Psoas muscle (tissue), 8 donors: ENCODE data around the gene ZNF488. TPM values are rescaled to one million over a fixed set of nuclear protein-coding genes. Genes with fewer than 3 reads are reported as not detected.
A peak's percentile ranks its signal among the peaks of the same experiment; 100 is the strongest.

ENCODE experiments used
- ATAC-seq, 4 donors: fragments of 200-7000 bp; cut with Tn5 transposase; one replicate each; pipeline ENCODE4 v1.9.1; 2020; ENCODE audit warnings: moderate library complexity in 3 of 4, mild to moderate bottlenecking in 2 of 4
- DNase-seq, 2 donors: peaks; one replicate each; pipeline ENCODE4 v3.0.0-alpha.2; 2020
- H3K27ac ChIP-seq: fragments of 200-600 bp; one replicate; pipeline ENCODE4 v1.8.0; 2022
- H3K27me3 ChIP-seq, 3 donors: fragments of 200-600 bp in 1 of 3; one replicate each; pipeline versions ENCODE4 v1.6.1 to v1.8.0; 2013 to 2022; ENCODE audit warnings: low read length in 2 of 3, mild to moderate bottlenecking in 2 of 3, moderate library complexity in 1 of 3; ENCODE audit not compliant: insufficient read depth in 3 of 3
- H3K36me3 ChIP-seq, 2 donors: fragments of 200-600 bp in 1 of 2; one replicate each; pipeline versions ENCODE4 v1.6.1 to v1.8.0; 2013 to 2022; ENCODE audit warnings: low read depth in 1 of 2, mild to moderate bottlenecking in 1 of 2, moderate library complexity in 1 of 2; ENCODE audit not compliant: insufficient read depth in 1 of 2
- H3K4me1 ChIP-seq: fragments of 200-600 bp; one replicate; pipeline ENCODE4 v1.8.0; 2022
- H3K4me3 ChIP-seq: fragments of 200-600 bp; one replicate; pipeline ENCODE4 v1.8.0; 2022; ENCODE audit warnings: mild to moderate bottlenecking
- H3K9me3 ChIP-seq: fragments of 200-600 bp; one replicate; pipeline ENCODE4 v1.8.0; 2022
- CTCF ChIP-seq: fragments of 200-600 bp; IDR thresholded peaks from one replicate; pipeline ENCODE4 v1.8.0; 2022; ENCODE audit warnings: antibody characterized with exemption
- WGBS, 3 donors: extraction: QIAGEN DNeasy Blood & Tissue Kit; methylation state at CpG; one replicate each; pipeline versions ENCODE4 v1.1.6 to v1.1.7; 2013; 5-methylcytosine and 5-hydroxymethylcytosine counted together
- intact Hi-C, 2 donors: fragments of 100-400 bp; cut with DNase I; formaldehyde crosslinking; loops; one replicate each; pipeline versions ENCODE4 v1.11.0 to v1.14.2; 2022
- polyA plus RNA-seq, 3 donors: library from polyadenylated mRNA; stranded (reverse); fragments of 200-250 nt; gene quantifications; one replicate each; pipeline ENCODE4 v1.2.3, GENCODE V29; 2013
- total RNA-seq, 4 donors: library from RNA; stranded (reverse); fragmentation: NEBNext Ultra II Directional in 2 of 4; extraction: Animal tissue kit (Norgen Biotek cat#: 25700) in 2 of 4; gene quantifications; one replicate each; pipeline versions ENCODE4 v1.2.1 to v1.2.4, GENCODE V29; 2021 to 2023
- donor health status: healthy with polysubstance abuse.
- donor health status: DM: no; HTN: no; CAD: no; lungs with moderate emphysema.
- donor health status: Bipolar disorder and iron deficiency.
- donor health status: healthy.
- donor health status: DM: yes; HTN: yes; CAD: no.
- donor health status: DM: no; HTN: no; CAD: no.
- donor health status: DM: no; HTN: no; CAD: no.
- donor health status: DM: yes; HTN: yes; CAD: no.

ZNF488 gene
- total and polyA plus RNA-seq, 7 donors = 0.03 to 0.15 (median 0.07) TPM; not detected in 2

DNA sequence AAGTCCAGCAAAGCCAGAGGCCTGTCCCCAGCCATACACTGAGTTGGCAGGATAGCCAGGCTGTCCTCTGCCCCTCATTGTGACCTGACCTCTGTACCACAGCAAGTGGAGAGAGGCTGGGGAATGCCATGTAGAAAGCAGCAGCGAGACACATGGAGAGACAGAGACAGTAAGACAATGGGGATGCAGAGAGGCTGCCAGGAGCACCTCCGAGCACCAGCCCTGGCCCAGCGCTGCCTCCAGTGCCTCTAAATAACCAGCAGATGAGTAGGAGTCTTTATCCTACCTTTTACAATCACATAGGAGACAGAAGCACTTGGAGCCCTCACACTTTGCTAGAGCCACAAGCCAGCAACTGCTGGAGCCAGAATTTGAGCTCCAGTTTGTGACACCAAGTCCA, 53.7 kb downstream of the ZNF488 start:
- WGBS, 3 donors = 91 to 94% (median 94%) methylated on average over 3 of the region's 3 CpGs
- Histone ChIP-seq H3K4me1 (no peaks in the 10 kb centered on the region), H3K27ac (no peak overlapping the region), H3K9me3 (no peaks in the 10 kb centered on the region), H3K36me3 (no peaks in the 10 kb centered on the region), H3K4me3 (no peak overlapping the region), H3K27me3 (no peaks in the 10 kb centered on the region)
- intact Hi-C loops = no loop called here
- TF ChIP-seq CTCF = no peak
- ATAC-seq (no peak), DNase-seq (peak in 1 of 2 donors; percentile 19)

DNA sequence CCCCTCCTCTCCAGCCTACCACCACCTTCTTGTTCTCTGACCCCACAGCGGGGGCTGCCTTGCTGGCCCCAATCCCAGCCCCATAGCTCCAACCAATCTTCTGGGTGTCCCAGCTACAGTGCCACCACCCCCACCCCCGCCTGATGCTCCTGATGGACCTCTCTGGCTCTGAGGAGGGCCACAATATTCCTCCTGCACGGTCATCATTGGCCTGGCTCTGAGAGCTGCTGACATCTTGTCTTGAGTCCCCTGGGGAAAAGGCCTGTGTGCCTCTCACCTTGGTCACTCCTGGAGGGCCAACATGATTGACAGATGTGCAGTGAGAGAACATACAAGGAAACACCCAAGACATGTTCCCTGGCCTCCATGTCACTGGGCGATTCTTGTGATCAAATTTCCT, 54.2 kb downstream of the ZNF488 start:
- H3K27me3 ChIP-seq = no peaks in the 10 kb centered on the region
- DNase-seq (peak in 1 of 2 donors; percentile 16), ATAC-seq (no peak)
- TF ChIP-seq CTCF = no peak
- H3K4me3 ChIP-seq = no peak overlapping the region
- whole genome bisulfite sequencing, 3 donors = 87 to 88% (median 88%) methylated on average over 4 of the region's 4 CpGs
- intact Hi-C loops = no loop called here
- no peaks in the 10 kb centered on the region for H3K4me1 ChIP-seq
- H3K27ac ChIP-seq = no peak overlapping the region
- H3K36me3 ChIP-seq = no peaks in the 10 kb centered on the region
- no peaks in the 10 kb centered on the region for H3K9me3 ChIP-seq

GRCh38 chr10:47326927-47327330, 57.2 kb downstream of the ZNF488 start:
- TF ChIP-seq CTCF = no peak
- no peaks in the 10 kb centered on the region for H3K27me3 ChIP-seq
- no peaks in the 10 kb centered on the region for H3K36me3 ChIP-seq
- DNase-seq (no peak), ATAC-seq (peak in 2 of 4 donors; percentile 26)
- no peaks in the 10 kb centered on the region for H3K4me1 ChIP-seq
- H3K4me3 ChIP-seq = no peak overlapping the region
- intact Hi-C loops = no loop called here
- no peak overlapping the region for H3K27ac ChIP-seq
- 72 to 78% (median 77%) methylated on average over 11 of the region's 11 CpGs for WGBS, 3 donors
- no peaks in the 10 kb centered on the region for H3K9me3 ChIP-seq

- peak in 2 of 4 donors; percentile 54 to 79 for ATAC-seq
- H3K27me3 ChIP-seq = no peaks in the 10 kb centered on the region
- no peaks in the 10 kb centered on the region for H3K36me3 ChIP-seq
- H3K27ac ChIP-seq = no peak overlapping the region
- intact Hi-C loops = no loop called here
- TF ChIP-seq CTCF = no peak
- no peaks in the 10 kb centered on the region for H3K4me1 ChIP-seq
- 41 to 54% (median 42%) methylated on average over 5 of the region's 5 CpGs for WGBS, 3 donors
- H3K9me3 ChIP-seq = no peaks in the 10 kb centered on the region
- peak in 1 of 2 donors; percentile 48 for DNase-seq
- no peak overlapping the region for H3K4me3 ChIP-seq
Measured at GRCh38 chr10:47326306-47326926, 57.7 kb downstream of the ZNF488 start.
